GM15510 (cell line): ENCODE results near the gene MS4A15.

Source experiments
- POLR2A ChIP-seq: IDR thresholded peaks from 3 replicates; pipeline ENCODE4 v1.6.1; 2011; ENCODE audit warnings: borderline replicate concordance; ENCODE audit not compliant: insufficient read length; ENCODE audit errors: extremely low read depth

The MS4A15 gene

DNA sequence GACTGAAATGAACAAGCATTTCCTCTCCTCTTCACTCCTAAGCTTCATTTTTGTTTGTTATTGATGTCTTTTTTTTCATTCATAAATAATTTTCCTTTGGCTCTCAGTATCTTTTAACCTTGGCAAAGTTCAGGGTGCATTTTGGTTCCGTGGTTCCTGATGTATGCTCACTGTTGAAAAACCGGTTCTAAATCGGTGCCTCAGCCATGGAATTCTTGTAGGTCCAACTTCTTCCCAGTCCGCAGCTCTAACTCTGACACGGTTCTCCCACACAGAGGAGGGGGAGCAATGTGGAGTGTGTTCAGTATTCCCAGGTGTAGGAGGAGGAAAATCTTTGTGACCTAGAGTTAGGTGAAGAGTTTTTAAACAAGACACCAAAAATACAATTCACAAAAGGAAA is 12.6 kb upstream of the MS4A15 start:
- TF ChIP-seq POLR2A, result no peak

GRCh38 chr11:60747359-60747873 is 9.3 kb upstream of the MS4A15 start:
- TF ChIP-seq POLR2A, result no peak

DNA sequence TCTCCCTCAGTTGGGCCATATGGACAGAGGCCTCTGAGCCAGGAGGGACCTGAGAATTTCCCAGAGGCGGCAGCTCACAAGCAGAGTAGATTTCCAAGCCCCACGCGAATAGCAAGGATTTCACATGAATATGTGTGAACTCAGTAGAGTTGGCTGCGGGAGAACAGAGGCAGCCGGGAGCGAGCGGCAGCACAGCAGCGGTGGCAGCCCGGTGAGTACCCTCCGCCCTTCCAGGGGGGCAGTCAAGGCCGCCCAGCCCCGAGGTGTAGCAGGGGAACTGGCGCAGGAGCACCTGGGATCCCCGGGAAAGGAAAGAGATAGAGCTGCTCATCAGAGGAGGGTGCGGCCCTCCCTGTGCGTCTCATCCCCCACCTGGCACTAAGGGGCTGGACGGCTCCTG is 8.4 kb upstream of the MS4A15 start:
- no peak for TF ChIP-seq POLR2A

DNA sequence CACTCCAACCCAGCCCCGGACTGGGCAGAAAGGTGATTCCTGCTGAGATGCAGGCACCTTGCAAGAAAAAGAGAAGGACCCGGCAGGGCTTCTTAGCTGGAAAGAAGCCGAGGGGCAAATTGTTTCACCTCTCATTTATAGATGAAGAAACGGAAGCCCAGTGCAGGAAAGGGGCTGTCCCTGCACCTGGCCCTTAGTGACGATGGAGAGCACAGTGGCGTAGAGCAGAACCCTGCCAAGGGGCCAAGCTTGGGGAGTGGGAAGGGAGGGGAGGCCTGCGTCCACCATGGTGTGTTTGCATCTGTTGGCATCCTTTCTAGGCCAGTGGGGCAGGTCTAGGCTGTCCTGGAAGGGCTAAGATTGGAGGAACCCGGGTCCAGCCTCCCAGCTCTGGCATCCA is 7.8 kb upstream of the MS4A15 start:
- no peak for TF ChIP-seq POLR2A

GRCh38 chr11:60750911-60751310 is 5.8 kb upstream of the MS4A15 start:
- no peak for TF ChIP-seq POLR2A

- no peak for TF ChIP-seq POLR2A
Observed at GRCh38 chr11:60753309-60753708, 3.4 kb upstream of the MS4A15 start.

GRCh38 chr11:60754887-60755286 is 1.8 kb upstream of the MS4A15 start:
- TF ChIP-seq POLR2A, result no peak

GRCh38 chr11:60757231-60757800 is 649 bp downstream of the MS4A15 start:
- TF ChIP-seq POLR2A, result no peak

GRCh38 chr11:60761436-60762190 is 4.9 kb downstream of the MS4A15 start:
- no peak for TF ChIP-seq POLR2A

DNA sequence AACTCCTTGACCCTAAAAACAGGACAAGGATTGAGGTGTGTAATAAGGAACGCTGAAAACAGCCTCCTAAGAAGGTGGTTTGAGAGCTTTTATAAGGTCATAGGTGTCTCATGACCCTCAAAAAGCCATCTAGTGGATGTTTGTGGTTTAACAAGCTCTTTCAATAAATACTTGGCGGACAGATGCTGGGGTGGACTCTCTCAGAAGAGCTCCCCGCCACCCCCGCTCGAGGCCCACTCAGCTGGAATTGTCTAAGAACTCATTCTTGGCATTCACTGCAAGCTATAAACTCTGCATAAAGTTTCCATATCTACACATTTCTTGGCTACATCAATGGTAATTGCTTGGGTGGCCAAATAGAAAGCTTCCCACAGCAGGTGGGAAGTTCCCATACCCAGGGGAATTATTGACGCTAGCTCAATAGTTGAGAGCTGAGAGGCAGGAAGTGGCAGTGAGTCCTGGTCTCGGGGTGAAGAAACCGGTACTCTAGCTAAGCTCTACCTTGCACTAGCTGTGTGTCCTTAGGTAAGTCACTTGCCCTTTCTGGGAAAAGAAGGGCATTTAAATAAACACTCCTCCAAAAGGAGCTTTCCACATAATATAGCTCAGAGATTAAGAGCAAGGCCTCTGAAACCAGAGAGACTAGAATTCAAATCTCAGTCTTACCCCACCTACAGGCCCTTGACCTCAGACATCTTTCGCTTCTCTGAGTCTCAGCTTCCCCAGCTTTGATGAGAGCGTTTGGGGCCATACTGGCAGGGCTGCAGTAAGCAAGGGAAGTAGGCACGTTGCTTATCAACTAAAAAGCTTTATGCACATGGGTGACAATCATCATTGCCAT is 6.4 kb downstream of the MS4A15 start:
- peak; percentile 22 for TF ChIP-seq POLR2A

- TF ChIP-seq POLR2A, result no peak
Observed at GRCh38 chr11:60763692-60764369, 7.2 kb downstream of the MS4A15 start.

DNA sequence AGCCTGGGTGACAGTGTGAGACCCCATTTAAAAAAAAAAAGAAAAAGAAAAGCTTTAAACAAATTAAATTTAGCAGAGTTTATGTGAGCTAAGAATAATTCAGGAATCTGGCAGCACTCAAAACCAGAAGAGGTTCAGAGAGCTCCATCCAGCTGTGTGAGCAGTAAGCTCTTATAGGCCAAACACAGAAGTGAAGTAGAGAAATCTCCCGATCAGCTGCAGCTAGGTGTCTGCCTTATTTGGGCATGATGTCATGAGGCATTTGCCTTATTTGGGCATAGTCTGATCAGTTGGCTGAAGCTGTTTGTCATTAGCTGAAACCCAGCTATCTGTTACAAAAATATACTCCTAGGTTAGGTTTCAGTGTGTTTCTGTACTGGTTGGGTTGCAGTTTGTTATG is 8.2 kb downstream of the MS4A15 start:
- no peak for TF ChIP-seq POLR2A

GRCh38 chr11:60765355-60765754 is 8.7 kb downstream of the MS4A15 start:
- TF ChIP-seq POLR2A, result no peak

GRCh38 chr11:60766547-60766946 is 9.9 kb downstream of the MS4A15 start:
- TF ChIP-seq POLR2A, result no peak

DNA sequence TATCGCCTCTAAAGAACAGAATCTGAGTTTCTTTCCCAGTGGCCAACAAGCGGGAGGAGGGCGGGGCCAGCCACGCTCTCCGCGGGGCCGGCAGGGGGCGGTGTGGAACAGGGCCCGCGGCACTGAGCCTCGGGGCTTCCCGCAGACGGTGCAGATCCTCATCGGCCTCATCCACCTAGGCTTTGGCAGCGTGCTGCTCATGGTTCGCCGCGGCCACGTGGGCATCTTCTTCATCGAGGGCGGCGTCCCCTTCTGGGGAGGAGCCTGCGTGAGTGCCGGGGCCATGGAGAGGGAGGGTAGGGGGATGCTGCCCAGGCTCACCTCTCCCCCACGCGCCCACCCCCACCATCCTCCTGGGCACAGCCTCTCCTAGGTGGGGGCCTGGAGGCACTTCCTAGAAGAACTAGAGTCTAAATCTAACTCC is 10.7 kb downstream of the MS4A15 start:
- TF ChIP-seq POLR2A, result no peak
